Activated CD4-positive, alpha-beta T cell treated with anti-CD3 and anti-CD28 coated beads, Interleukin-2, amount 10 ng/mL, durations not matched to agents 24 days and 14 days (primary cell): ENCODE results near the gene THADA. TPM values are rescaled to one million over a fixed set of nuclear protein-coding genes. Genes with fewer than 3 reads are reported as not detected.

Experiments used
- DNase-seq: peaks from one replicate; pipeline ENCODE4 v3.0.0; 2022
- H3K27ac Mint-ChIP-seq: one replicate; pipeline ENCODE4 v1.8.0; 2022; ENCODE audit warnings: mild to moderate bottlenecking, mixed read lengths
- H3K27me3 Mint-ChIP-seq: one replicate; pipeline ENCODE4 v1.8.0; 2022; ENCODE audit warnings: mixed read lengths
- H3K36me3 Mint-ChIP-seq: one replicate; pipeline ENCODE4 v1.8.0; 2022; ENCODE audit warnings: low read depth, mild to moderate bottlenecking, mixed read lengths
- H3K4me1 Mint-ChIP-seq: one replicate; pipeline ENCODE4 v1.8.0; 2021; ENCODE audit warnings: mixed read lengths
- H3K4me3 Mint-ChIP-seq: one replicate; pipeline ENCODE4 v1.8.0; 2022; ENCODE audit warnings: mild to moderate bottlenecking, moderate library complexity, mixed read lengths
- H3K9me3 Mint-ChIP-seq: one replicate; pipeline ENCODE4 v1.8.0; 2021; ENCODE audit warnings: mixed read lengths
- intact Hi-C: fragments of 100-400 bp; cut with micrococcal nuclease; formaldehyde crosslinking; loops from one replicate; pipeline ENCODE4 v1.15.1; 2023
- total RNA-seq: library from RNA; stranded (reverse); gene quantifications from 2 replicates; pipeline ENCODE4 v1.2.3, GENCODE V29; 2022

The THADA gene
- total RNA-seq, 1 donor from 2014 or later, result 55.4 TPM

DNA sequence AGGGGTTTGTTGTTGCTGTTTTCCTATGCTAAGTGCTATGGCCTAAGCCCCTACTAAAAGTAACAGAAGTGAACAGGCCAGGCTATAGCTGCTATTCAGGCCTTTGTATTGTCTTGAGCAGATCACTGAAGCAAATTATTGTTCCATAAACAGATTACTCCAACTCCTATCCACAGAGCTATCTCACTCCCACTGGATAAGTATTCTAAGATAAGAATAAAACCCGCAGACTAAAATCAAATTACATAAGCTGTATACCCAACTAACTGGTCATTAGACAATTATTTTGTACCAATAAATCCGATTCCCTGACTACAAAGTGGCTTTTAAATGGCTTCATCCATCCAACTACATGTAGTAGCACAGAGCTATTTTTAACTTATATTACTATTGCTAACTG lies 74.3 kb downstream of the THADA start:
- Mint-ChIP-seq H3K4me3 (no peak overlapping the region), H3K9me3 (peaks cover 24% of the 10 kb centered on the region), H3K36me3 (peaks cover 36% of the 10 kb centered on the region), H3K27ac (no peak overlapping the region), H3K27me3 (no peaks in the 10 kb centered on the region), H3K4me1 (peaks cover 7% of the 10 kb centered on the region)
- DNase-seq, result no peak
- intact Hi-C loops, result no loop called here

DNA sequence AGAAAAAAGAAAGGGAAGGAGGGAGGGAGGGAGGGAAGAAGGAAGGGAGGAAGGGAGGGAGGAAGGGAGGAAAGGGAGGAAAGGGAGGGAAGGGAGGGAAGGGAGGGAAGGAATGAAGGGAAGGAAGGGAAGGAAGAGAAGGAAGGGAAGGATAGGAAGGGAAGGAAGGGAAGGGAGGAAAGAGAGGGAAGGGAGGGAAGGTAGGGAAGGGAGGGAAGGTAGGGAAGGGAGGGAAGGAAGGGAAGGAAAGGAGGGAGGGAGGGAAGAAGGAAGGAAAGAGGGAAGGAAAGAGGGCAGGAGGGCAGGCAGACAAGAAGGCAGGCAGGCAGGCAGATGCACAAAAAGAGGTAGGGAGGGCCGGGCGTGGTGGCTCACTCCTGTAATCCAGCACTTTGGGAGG lies 74.9 kb downstream of the THADA start:
- Mint-ChIP-seq H3K9me3 (peaks cover 19% of the 10 kb centered on the region), H3K4me3 (no peak overlapping the region), H3K27me3 (no peaks in the 10 kb centered on the region), H3K4me1 (peaks cover 11% of the 10 kb centered on the region), H3K27ac (no peak overlapping the region), H3K36me3 (peaks cover 29% of the 10 kb centered on the region)
- intact Hi-C loops, result no loop called here
- no peak for DNase-seq

DNA sequence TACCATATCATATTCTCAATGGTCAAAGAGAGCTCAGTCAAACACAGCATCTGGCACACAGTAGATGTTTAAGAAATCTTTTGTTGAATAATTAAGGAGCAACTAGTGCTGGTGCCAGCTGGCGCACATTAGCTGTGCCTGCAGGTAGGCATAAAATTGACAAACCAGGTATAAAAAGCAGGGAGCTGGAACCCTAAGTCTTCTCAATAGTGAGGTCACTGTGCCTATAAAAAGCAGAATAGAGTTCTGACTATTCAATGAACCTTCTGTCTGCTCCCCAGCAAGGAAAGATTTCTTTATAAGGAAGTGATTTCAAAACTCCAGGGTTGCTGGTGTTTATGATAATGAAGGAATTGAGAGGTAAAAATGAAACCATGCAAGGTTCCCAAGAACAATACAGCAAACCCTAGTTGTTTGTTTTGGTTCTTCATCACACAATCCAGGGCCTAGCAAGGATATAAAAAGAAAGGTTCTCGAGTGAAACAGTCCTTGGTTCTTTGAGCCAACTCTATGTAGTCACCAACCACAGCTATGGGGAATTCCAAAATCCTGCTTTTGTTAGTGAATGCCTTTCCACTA lies 76.1 kb downstream of the THADA start:
- intact Hi-C loops, result loop anchor here (5.0 kb wide), 1 partner anchor 38 kb away; no protein-coding TSS in a partner anchor
- no peak overlapping the region for H3K4me3 Mint-ChIP-seq
- no peak for DNase-seq
- H3K27ac Mint-ChIP-seq, result peak overlapping the region; percentile 45
- H3K27me3 Mint-ChIP-seq, result no peaks in the 10 kb centered on the region
- H3K36me3 Mint-ChIP-seq, result peaks cover 17% of the 10 kb centered on the region
- H3K9me3 Mint-ChIP-seq, result peaks cover 8% of the 10 kb centered on the region
- H3K4me1 Mint-ChIP-seq, result peaks cover 14% of the 10 kb centered on the region

DNA sequence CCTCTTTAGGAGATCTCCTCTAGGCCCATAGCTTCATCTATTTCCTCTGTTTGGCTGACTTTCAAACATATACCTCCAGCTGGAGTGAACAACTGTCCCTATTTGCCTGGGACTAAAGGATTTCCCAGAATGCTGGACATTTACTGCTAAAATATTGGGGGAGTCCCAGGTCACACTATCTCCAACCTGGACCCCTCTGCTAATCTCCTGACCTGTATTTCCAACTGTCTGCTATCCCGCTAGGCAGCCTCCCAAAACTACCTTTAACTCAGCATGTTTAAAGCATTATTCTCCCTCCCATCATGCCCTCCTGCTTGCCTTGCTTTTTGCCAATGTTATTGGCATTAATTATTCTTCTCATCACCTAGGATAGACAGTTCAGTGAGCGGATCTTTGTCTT lies 77.1 kb downstream of the THADA start:
- intact Hi-C loops, result loop anchor here (5.0 kb wide), 1 partner anchor 39 kb away; no protein-coding TSS in a partner anchor
- DNase-seq, result no peak
- peak overlapping the region; percentile 9 for H3K27ac Mint-ChIP-seq
- H3K27me3 Mint-ChIP-seq, result no peaks in the 10 kb centered on the region
- peaks cover 12% of the 10 kb centered on the region for H3K36me3 Mint-ChIP-seq
- no peak overlapping the region for H3K4me3 Mint-ChIP-seq
- peaks cover under 1% of the 10 kb centered on the region for H3K9me3 Mint-ChIP-seq
- H3K4me1 Mint-ChIP-seq, result peaks cover 14% of the 10 kb centered on the region

DNA sequence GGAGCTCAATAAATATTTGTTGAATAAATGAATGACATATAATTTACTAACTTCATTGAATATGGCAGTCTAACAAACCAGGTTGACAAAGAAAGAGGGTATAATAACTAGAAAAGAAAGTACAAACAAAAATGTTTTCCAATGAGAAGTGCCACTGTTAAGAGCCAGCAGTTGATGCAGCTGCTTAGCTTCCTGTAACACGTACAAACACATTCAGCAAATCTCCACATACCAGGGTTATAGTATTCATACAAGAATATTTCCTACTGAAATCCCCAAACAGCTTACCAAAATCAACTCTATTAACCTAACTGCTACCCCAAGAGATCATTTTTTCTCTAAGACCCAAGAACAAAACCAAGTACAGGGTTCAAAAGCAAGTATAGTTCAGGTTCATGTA lies 77.7 kb downstream of the THADA start:
- Mint-ChIP-seq H3K4me1 (peaks cover 15% of the 10 kb centered on the region), H3K27me3 (no peaks in the 10 kb centered on the region), H3K36me3 (peaks cover 13% of the 10 kb centered on the region), H3K9me3 (no peaks in the 10 kb centered on the region), H3K4me3 (no peak overlapping the region), H3K27ac (no peak overlapping the region)
- no peak for DNase-seq
- intact Hi-C loops, result loop anchor here (5.0 kb wide), 1 partner anchor 39 kb away; no protein-coding TSS in a partner anchor

DNA sequence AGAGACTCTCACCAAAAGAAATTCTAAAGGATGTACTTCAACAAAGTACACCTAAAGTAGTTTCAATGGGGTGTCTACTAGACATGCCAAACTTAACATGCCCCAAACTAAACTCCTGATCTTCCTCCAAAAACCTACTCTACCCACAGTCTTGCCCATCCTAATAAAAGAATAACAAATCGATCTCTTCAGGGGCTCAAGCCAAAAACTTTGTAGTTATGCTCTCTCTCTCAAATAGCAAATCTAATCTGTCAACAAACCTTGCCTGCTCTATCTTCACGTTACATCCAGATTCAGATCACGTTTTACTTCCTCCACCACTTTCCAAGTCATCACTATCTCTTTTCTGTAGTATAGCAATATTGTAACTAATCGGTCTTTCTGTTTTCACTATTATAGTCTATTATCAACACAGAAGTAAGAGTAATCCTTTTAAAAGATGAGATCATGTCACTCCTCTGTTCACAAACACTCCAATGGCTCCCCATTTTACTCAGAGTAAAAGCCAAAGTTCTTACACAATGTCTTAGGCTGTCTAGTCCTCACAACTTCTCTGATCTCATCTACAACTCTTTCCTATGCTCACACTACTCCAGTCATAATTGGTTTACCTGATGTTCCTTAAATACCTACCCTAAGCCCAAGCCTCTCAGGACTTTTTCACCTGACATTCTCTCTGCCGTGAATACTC lies 79.9 kb downstream of the THADA start:
- Mint-ChIP-seq H3K4me1 (peaks cover 19% of the 10 kb centered on the region), H3K9me3 (peaks cover 7% of the 10 kb centered on the region), H3K27ac (peak overlapping the region; percentile 1), H3K27me3 (no peaks in the 10 kb centered on the region), H3K4me3 (no peak overlapping the region), H3K36me3 (peaks cover 26% of the 10 kb centered on the region)
- no peak for DNase-seq
- intact Hi-C loops, result loop anchor here (5.0 kb wide), 1 partner anchor 41 kb away; no protein-coding TSS in a partner anchor

DNA sequence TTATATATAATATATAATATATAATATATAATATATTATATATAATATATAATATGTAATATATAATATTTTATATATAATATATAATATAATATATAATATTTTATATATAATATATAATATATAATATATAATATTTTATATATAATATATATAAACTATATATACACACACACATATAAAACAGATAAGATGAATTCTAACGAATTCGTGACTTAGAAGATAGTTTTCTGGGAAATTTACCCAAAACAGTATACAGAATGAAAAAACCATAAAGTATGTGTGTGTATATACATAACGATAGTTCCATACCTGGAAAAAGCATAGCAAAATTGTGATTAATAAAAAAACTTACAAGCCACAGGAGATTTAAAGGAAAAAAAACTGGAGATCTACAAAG lies 80.6 kb downstream of the THADA start:
- no peak for DNase-seq
- Mint-ChIP-seq H3K4me3 (no peak overlapping the region), H3K36me3 (peaks cover 26% of the 10 kb centered on the region), H3K4me1 (peaks cover 19% of the 10 kb centered on the region), H3K9me3 (peaks cover 7% of the 10 kb centered on the region), H3K27me3 (no peaks in the 10 kb centered on the region), H3K27ac (no peak overlapping the region)
- intact Hi-C loops, result loop anchor here (5.0 kb wide), 1 partner anchor 42 kb away; no protein-coding TSS in a partner anchor

DNA sequence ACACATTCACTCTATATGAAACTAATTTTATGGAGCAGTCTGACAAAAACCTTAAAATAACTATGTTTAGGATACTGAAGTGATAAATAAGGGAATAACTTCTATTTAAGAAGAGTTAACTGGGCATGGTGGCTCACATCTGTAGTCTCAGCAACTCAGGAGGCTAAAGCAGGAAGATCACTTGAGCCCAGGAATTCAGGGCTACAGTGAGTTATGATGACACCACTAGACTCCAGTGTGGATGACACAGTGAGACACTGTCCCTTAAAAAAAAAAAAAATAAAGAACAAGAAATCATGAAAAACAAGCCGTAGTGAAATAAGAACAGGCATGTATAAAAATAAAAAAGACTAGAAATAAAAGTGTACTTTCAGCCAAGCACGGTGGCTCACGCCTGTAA lies 82.0 kb downstream of the THADA start:
- intact Hi-C loops, result no loop called here
- Mint-ChIP-seq H3K27me3 (no peaks in the 10 kb centered on the region), H3K4me3 (no peak overlapping the region), H3K4me1 (peaks cover 20% of the 10 kb centered on the region), H3K36me3 (peaks cover 29% of the 10 kb centered on the region), H3K27ac (no peak overlapping the region), H3K9me3 (peaks cover 7% of the 10 kb centered on the region)
- DNase-seq, result no peak

DNA sequence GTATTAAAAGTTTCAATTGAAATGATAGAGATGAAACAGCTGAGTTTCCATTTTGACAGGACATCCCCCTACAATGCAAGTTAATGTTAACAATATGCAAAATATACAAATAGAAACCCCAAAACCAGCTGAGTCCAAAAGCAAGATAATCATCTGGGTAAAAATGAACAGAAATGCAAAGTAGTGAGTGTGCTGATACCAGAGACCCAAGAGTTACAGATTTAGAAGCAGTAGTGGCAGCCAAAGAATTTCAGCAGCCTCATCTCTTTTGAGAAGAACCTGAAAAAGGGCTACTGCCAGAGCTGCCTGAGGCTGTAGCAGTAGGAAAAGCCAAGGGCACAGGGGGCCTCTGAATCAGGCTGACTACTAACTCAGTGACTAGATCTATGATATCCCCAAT lies 82.6 kb downstream of the THADA start:
- peaks cover 32% of the 10 kb centered on the region for H3K36me3 Mint-ChIP-seq
- intact Hi-C loops, result no loop called here
- no peak overlapping the region for H3K4me3 Mint-ChIP-seq
- H3K9me3 Mint-ChIP-seq, result peaks cover 7% of the 10 kb centered on the region
- H3K27me3 Mint-ChIP-seq, result no peaks in the 10 kb centered on the region
- H3K27ac Mint-ChIP-seq, result no peak overlapping the region
- no peak for DNase-seq
- H3K4me1 Mint-ChIP-seq, result peaks cover 22% of the 10 kb centered on the region

DNA sequence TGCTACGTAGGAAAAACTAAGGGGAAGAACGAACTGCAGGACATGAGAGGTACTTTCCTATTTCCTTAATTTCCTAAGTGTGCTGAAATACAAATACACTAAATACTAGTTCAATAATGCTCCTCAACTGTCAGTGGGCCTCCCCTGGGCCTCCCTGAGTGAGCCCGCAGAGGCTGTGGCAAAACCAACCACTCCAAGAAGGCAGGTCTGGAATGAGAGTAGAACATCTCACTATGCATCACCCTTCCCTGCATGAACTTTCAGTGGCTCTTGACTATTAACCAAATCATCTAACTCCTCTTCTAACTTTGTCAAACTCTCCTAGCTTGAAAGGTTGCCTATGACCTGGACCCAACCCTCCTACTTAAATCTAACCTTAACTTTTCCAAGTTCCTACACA lies 84.6 kb downstream of the THADA start:
- no peak for DNase-seq
- H3K9me3 Mint-ChIP-seq, result peaks cover 7% of the 10 kb centered on the region
- peaks cover 26% of the 10 kb centered on the region for H3K4me1 Mint-ChIP-seq
- no peak overlapping the region for H3K27ac Mint-ChIP-seq
- no peaks in the 10 kb centered on the region for H3K27me3 Mint-ChIP-seq
- peaks cover 37% of the 10 kb centered on the region for H3K36me3 Mint-ChIP-seq
- intact Hi-C loops, result no loop called here
- H3K4me3 Mint-ChIP-seq, result no peak overlapping the region

DNA sequence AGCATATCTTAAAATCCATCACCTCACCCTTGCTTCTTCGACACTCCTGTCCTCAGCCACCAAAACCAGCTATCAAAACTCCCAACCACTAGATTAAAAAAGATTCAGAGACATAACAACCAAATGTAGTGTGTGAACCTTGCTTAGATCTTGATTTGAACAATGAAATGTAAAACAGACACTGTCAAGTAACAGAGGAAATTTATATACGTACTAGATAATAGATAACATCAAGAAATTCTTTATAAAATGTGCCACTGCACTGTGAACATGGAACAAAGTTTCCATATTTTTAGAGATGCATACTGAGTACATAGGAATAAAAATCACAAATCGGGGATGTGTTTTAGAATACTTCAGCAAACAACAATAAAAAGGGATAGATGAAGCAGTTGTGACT lies 86.0 kb downstream of the THADA start:
- H3K27ac Mint-ChIP-seq, result peak overlapping the region; percentile 45
- no peak overlapping the region for H3K4me3 Mint-ChIP-seq
- peaks cover 21% of the 10 kb centered on the region for H3K4me1 Mint-ChIP-seq
- peaks cover 41% of the 10 kb centered on the region for H3K36me3 Mint-ChIP-seq
- H3K9me3 Mint-ChIP-seq, result peaks cover 7% of the 10 kb centered on the region
- intact Hi-C loops, result no loop called here
- no peaks in the 10 kb centered on the region for H3K27me3 Mint-ChIP-seq
- DNase-seq, result no peak

DNA sequence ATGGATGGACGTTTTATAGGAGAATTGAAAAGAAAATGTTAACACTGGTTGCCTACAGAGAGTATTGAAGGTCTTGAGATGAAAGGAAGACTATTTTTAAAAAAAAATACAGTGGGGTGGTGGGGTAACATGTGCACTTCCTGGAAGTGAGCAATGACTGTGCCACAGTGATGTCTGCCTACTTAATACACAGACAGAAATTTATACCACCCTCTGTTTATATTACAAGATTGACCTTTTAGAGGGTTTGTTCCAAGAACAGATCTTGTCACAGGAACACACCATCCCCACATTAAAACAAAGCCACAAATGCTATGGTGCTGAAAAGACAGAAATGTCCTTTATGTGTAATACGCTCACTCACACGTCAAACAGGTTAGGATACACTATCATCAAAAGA lies 87.6 kb downstream of the THADA start:
- DNase-seq, result no peak
- no peak overlapping the region for H3K27ac Mint-ChIP-seq
- H3K27me3 Mint-ChIP-seq, result no peaks in the 10 kb centered on the region
- peaks cover 46% of the 10 kb centered on the region for H3K36me3 Mint-ChIP-seq
- H3K4me3 Mint-ChIP-seq, result no peak overlapping the region
- H3K9me3 Mint-ChIP-seq, result peaks cover 7% of the 10 kb centered on the region
- peaks cover 22% of the 10 kb centered on the region for H3K4me1 Mint-ChIP-seq
- intact Hi-C loops, result no loop called here

DNA sequence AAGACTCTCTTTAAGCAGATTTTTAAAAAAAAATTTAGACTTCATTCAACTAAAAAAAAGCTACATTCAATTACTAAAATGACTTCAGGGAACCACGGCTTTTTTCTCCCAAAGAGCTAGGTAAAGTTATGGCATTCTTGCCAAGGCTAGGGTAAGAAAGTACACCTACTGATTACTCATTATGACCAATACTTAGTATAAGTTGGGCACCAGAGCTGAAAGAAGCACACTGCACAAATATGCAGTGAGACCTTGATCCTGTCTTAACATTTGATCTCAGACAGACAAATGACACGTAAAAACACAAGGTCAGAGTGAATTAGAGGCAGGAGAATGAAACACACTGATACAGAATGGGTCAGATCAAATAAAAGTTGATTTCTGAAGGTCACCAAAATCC lies 88.7 kb downstream of the THADA start:
- Mint-ChIP-seq H3K9me3 (peaks cover 7% of the 10 kb centered on the region), H3K4me1 (peaks cover 20% of the 10 kb centered on the region), H3K27me3 (no peaks in the 10 kb centered on the region), H3K36me3 (peaks cover 39% of the 10 kb centered on the region), H3K27ac (no peak overlapping the region), H3K4me3 (no peak overlapping the region)
- DNase-seq, result no peak
- intact Hi-C loops, result no loop called here

DNA sequence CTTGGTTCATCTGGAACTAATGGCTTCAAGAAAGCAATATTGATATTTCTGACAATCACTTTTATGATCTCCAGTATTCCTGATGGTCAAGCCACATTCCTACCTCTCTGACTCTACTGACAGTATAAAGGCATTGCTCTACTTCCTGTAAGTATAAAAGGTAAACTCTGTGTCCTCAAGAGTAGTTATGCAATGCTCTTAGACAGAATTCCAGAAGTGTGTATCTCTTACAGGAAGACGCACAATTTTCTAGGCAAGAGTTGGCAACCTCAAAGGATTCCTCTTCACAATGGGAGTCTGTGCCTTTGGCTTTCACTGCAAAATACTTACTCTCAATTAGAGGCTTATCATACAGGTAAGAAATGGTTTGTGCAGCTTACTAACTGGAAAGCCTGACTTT lies 100.1 kb downstream of the THADA start:
- peaks cover 39% of the 10 kb centered on the region for H3K36me3 Mint-ChIP-seq
- H3K27ac Mint-ChIP-seq, result no peak overlapping the region
- H3K9me3 Mint-ChIP-seq, result peaks cover 3% of the 10 kb centered on the region
- intact Hi-C loops, result no loop called here
- no peak overlapping the region for H3K4me3 Mint-ChIP-seq
- H3K27me3 Mint-ChIP-seq, result no peaks in the 10 kb centered on the region
- no peak for DNase-seq
- no peaks in the 10 kb centered on the region for H3K4me1 Mint-ChIP-seq
